IMR-90 (cell line): ENCODE data around the gene CERKL. TPM values are rescaled to one million over a fixed set of nuclear protein-coding genes. Genes with fewer than 3 reads are reported as not detected.

ENCODE experiments used
- ATAC-seq: fragments of 200-7000 bp; cut with Tn5 transposase; 2 replicates; pipeline ENCODE4 v1.9.1; 2020; ENCODE audit warnings: low read depth, mild to moderate bottlenecking, moderate library complexity
- BruUV-seq: library from RNA; stranded (reverse); fragments of 400-500 nt; replicated peaks from 2 replicates; lab custom pipeline; 2021; lab: Mats Ljungman, UMichigan
- CTCF ChIA-PET: fragments of 300-600 bp; formaldehyde crosslinking; extraction: SDS; loops from one replicate; lab custom pipeline; 2021; ENCODE audit warnings: antibody characterized with exemption; lab: Yijun Ruan, JAX
- POLR2A ChIA-PET: fragments of 300-600 bp; sonication (Branson Sonifier 250); formaldehyde crosslinking; loops from one replicate; lab custom pipeline; 2022; ENCODE audit warnings: antibody characterized with exemption; ENCODE audit not compliant: unreplicated experiment; lab: Charles Lee
- DNase-seq: peaks from one replicate; pipeline ENCODE4 v3.0.0; 2013
- H2AFZ ChIP-seq: replicated peaks from 2 replicates; pipeline ENCODE3; 2013; ENCODE audit warnings: low read length, mild to moderate bottlenecking; ENCODE audit not compliant: poor library complexity
- H2AK5ac ChIP-seq: 2 replicates; pipeline ENCODE4 v1.6.1; 2013; ENCODE audit warnings: low read depth, low read length, inconsistent platforms
- H2AK9ac ChIP-seq: replicated peaks from 2 replicates; pipeline ENCODE3; 2013; ENCODE audit warnings: mild to moderate bottlenecking, low read depth, low read length, moderate library complexity; ENCODE audit not compliant: poor library complexity
- H2BK120ac ChIP-seq: 2 replicates; pipeline ENCODE4 v1.6.1; 2013; ENCODE audit warnings: low read depth, low read length, inconsistent platforms
- H2BK15ac ChIP-seq: 3 replicates; pipeline ENCODE4 v1.6.1; 2013; ENCODE audit warnings: low read depth, low read length, inconsistent platforms
- H2BK20ac ChIP-seq: 2 replicates; pipeline ENCODE4 v1.6.1; 2013; ENCODE audit warnings: low read depth, mild to moderate bottlenecking, inconsistent platforms, low read length, moderate library complexity
- H2BK5ac ChIP-seq: 2 replicates; pipeline ENCODE4 v1.6.1; 2013; ENCODE audit warnings: mild to moderate bottlenecking, low read depth, low read length, inconsistent platforms; ENCODE audit not compliant: poor library complexity, severe bottlenecking
- H3K14ac ChIP-seq: replicated peaks from 2 replicates; pipeline ENCODE4 v1.6.1; 2013; ENCODE audit warnings: low read depth, low read length, inconsistent platforms
- H3K18ac ChIP-seq: 2 replicates; pipeline ENCODE4 v1.6.1; 2013; ENCODE audit warnings: low read depth, low read length, control low read depth
- H3K23ac ChIP-seq: 2 replicates; pipeline ENCODE4 v1.6.1; 2013; ENCODE audit warnings: low read depth, low read length, inconsistent platforms
- H3K27ac ChIP-seq: 2 replicates; pipeline ENCODE4 v1.5.1; 2013; ENCODE audit warnings: mild to moderate bottlenecking, control low read depth, low read length; ENCODE audit not compliant: insufficient read depth
- H3K27me3 ChIP-seq: 2 replicates; pipeline ENCODE4 v1.6.1; 2013; ENCODE audit warnings: low read length; ENCODE audit not compliant: control insufficient read depth, insufficient read depth
- H3K36me3 ChIP-seq: 2 replicates; pipeline ENCODE4 v1.6.1; 2013; ENCODE audit warnings: low read length, mixed read lengths; ENCODE audit not compliant: control insufficient read depth, insufficient read depth
- H3K4ac ChIP-seq: 2 replicates; pipeline ENCODE4 v1.6.1; 2013; ENCODE audit warnings: low read depth, low read length, inconsistent platforms
- H3K4me1 ChIP-seq: 2 replicates; pipeline ENCODE4 v1.6.1; 2013; ENCODE audit warnings: low read length, mixed read lengths; ENCODE audit not compliant: control insufficient read depth, insufficient read depth
- H3K4me2 ChIP-seq: 2 replicates; pipeline ENCODE4 v1.6.1; 2013; ENCODE audit warnings: low read depth, mild to moderate bottlenecking, control low read depth, low read length, moderate library complexity
- H3K4me3 ChIP-seq: 2 replicates; pipeline ENCODE4 v1.5.1; 2013; ENCODE audit warnings: low read depth, mild to moderate bottlenecking, control low read depth, low read length, moderate library complexity; ENCODE audit not compliant: insufficient read depth
- H3K56ac ChIP-seq: 2 replicates; pipeline ENCODE4 v1.6.1; 2013; ENCODE audit warnings: low read length, inconsistent platforms; ENCODE audit not compliant: insufficient read depth; ENCODE audit errors: extremely low read depth
- H3K79me1 ChIP-seq, 2 experiments: 2 replicates each; pipeline ENCODE4 v1.6.1; 2013; ENCODE audit warnings: low read length in 2 of 2, inconsistent platforms in 1 of 2, low read depth in 1 of 2
- H3K9ac ChIP-seq: 2 replicates; pipeline ENCODE4 v1.6.1; 2013; ENCODE audit warnings: low read depth, low read length, control low read depth
- H3K9me1 ChIP-seq: 2 replicates; pipeline ENCODE4 v1.6.1; 2013; ENCODE audit warnings: low read length, inconsistent platforms; ENCODE audit not compliant: insufficient read depth
- H3K9me3 ChIP-seq: 2 replicates; pipeline ENCODE4 v1.6.1; 2013; ENCODE audit warnings: low read length; ENCODE audit not compliant: control insufficient read depth, insufficient read depth
- H4K20me1 ChIP-seq: 2 replicates; pipeline ENCODE4 v1.6.1; 2013; ENCODE audit warnings: low read length, inconsistent platforms; ENCODE audit not compliant: insufficient read depth
- H4K5ac ChIP-seq: 2 replicates; pipeline ENCODE4 v1.6.1; 2013; ENCODE audit warnings: mild to moderate bottlenecking, low read depth, low read length, control low read depth
- H4K8ac ChIP-seq, 2 experiments: 2 replicates each; pipeline ENCODE4 v1.6.1; 2013; ENCODE audit warnings: low read depth in 2 of 2, low read length in 2 of 2, control low read depth in 1 of 2, inconsistent platforms in 1 of 2
- H4K91ac ChIP-seq: 2 replicates; pipeline ENCODE4 v1.6.1; 2013; ENCODE audit warnings: low read depth, low read length, inconsistent platforms; ENCODE audit not compliant: insufficient read depth
- BHLHE40 ChIP-seq: fragments of 150-350 bp; IDR thresholded peaks from 2 replicates; pipeline ENCODE4 v1.6.1; 2016; ENCODE audit warnings: mild to moderate bottlenecking, low read depth, low read length
- CEBPB ChIP-seq: IDR thresholded peaks from 2 replicates; pipeline ENCODE4 v1.6.1; 2012; ENCODE audit warnings: low read depth, low read length, improper control_type of control experiment
- CHD1 ChIP-seq: IDR thresholded peaks from 2 replicates; pipeline ENCODE4 v1.6.1; 2012; ENCODE audit warnings: low read depth, low read length, improper control_type of control experiment
- CTCF ChIP-seq: conservative IDR thresholded peaks from 2 replicates; pipeline ENCODE4 v1.5.1; 2012; ENCODE audit warnings: mild to moderate bottlenecking, low read depth, low read length, improper control_type of control experiment
- ELK1 ChIP-seq: fragments of 150-350 bp; IDR thresholded peaks from 2 replicates; pipeline ENCODE4 v1.6.1; 2016; ENCODE audit warnings: low read depth, mild to moderate bottlenecking, low read length, moderate library complexity, borderline replicate concordance
- FOS ChIP-seq: fragments of 150-350 bp; IDR thresholded peaks from 2 replicates; pipeline ENCODE4 v1.6.1; 2016; ENCODE audit warnings: low read depth, low read length
- MAFK ChIP-seq: IDR thresholded peaks from 2 replicates; pipeline ENCODE4 v1.6.1; 2012; ENCODE audit warnings: low read depth, low read length, improper control_type of control experiment
- MAZ ChIP-seq: IDR thresholded peaks from 2 replicates; pipeline ENCODE4 v1.6.1; 2012; ENCODE audit warnings: low read depth, mild to moderate bottlenecking, low read length, improper control_type of control experiment, moderate library complexity, borderline replicate concordance
- MXI1 ChIP-seq: IDR thresholded peaks from 2 replicates; pipeline ENCODE4 v1.6.1; 2012; ENCODE audit warnings: low read depth, mild to moderate bottlenecking, low read length, moderate library complexity, borderline replicate concordance
- NFE2L2 ChIP-seq: fragments of 150-350 bp; IDR thresholded peaks from 2 replicates; pipeline ENCODE4 v1.6.1; 2016; ENCODE audit warnings: low read depth, mild to moderate bottlenecking, low read length
- POLR2A ChIP-seq: IDR thresholded peaks from 2 replicates; pipeline ENCODE4 v1.6.1; 2012; ENCODE audit warnings: mild to moderate bottlenecking, low read depth, low read length
- RAD21 ChIP-seq: IDR thresholded peaks from 2 replicates; pipeline ENCODE4 v1.6.1; 2012; ENCODE audit warnings: low read length, improper control_type of control experiment
- RCOR1 ChIP-seq: IDR thresholded peaks from 2 replicates; pipeline ENCODE4 v1.6.1; 2012; ENCODE audit warnings: mild to moderate bottlenecking, low read length, improper control_type of control experiment; ENCODE audit not compliant: insufficient replicate concordance
- RFX5 ChIP-seq: IDR thresholded peaks from 2 replicates; pipeline ENCODE4 v1.8.0; 2012; ENCODE audit warnings: low read depth, mild to moderate bottlenecking, low read length, moderate library complexity
- SMC3 ChIP-seq: fragments of 150-350 bp; IDR thresholded peaks from 2 replicates; pipeline ENCODE4 v1.6.1; 2016; ENCODE audit warnings: low read depth, mild to moderate bottlenecking, antibody characterized with exemption, low read length, moderate library complexity
- USF2 ChIP-seq: fragments of 150-350 bp; IDR thresholded peaks from 2 replicates; pipeline ENCODE4 v1.6.1; 2017; ENCODE audit warnings: mild to moderate bottlenecking, antibody characterized with exemption, low read length, low read depth
- WGBS, 2 experiments: methylation state at CpG; one replicate each; pipeline versions ENCODE4 v1.1.5 to v1.1.7; 2013; ENCODE audit warnings: missing lambda C conversion rate in 2 of 2; ENCODE audit not compliant: insufficient read length in 1 of 2; ENCODE audit errors: extremely low coverage in 2 of 2; 5-methylcytosine and 5-hydroxymethylcytosine counted together
- dilution Hi-C: fragments of 300-500 bp; cut with HindIII; formaldehyde crosslinking; loops from one replicate; pipeline ENCODE4 v1.14.3; 2018; ENCODE audit warnings: low sequenced_read_pairs; ENCODE audit not compliant: unreplicated experiment
- in situ Hi-C: fragments of 300-500 bp; cut with MboI; formaldehyde crosslinking; loops from 3 replicates; pipeline ENCODE4 v1.14.3; 2019; ENCODE audit warnings: low sequenced_read_pairs, inconsistent platforms, mixed read lengths
- intact Hi-C: fragments of 100-400 bp; cut with micrococcal nuclease; formaldehyde crosslinking; loops from 2 replicates; pipeline ENCODE4 v1.10.0; 2022
- polyA plus RNA-seq, 3 experiments: library from polyadenylated mRNA; depleted of rRNA; stranded (reverse); fragments of >200 nt; gene quantifications; 2 replicates each; pipeline ENCODE4 v1.2.3, GENCODE V29; 2012; ENCODE audit warnings: low replicate concordance in 1 of 3
- total RNA-seq: library from RNA; depleted of rRNA; stranded (reverse); fragments of >200 nt; gene quantifications from 2 replicates; pipeline ENCODE4 v1.2.3, GENCODE V29; 2012

CERKL gene
- total and polyA plus RNA-seq, 2 of the 4 experiments (the other 2 are of a cell fraction): under 0.01 TPM; not detected in 1

DNA sequence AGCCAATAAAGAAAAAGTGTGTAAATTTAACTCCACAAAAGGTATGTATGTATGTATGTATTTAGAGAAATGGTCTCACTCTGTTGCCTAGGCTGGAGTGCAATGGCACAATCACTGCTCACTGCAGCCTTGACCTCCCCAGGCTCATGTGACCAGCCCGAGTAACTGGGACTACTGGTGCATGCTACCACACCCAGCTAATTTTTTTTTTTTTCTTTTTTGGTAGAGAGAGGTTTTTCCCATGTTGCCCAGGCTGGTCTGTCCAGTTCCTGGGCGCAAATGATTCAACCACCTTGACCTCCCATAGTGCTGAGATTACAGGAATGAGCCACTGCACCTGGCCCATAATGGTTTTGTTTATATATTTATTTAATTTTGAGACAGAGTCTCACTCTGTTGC is 67.1 kb downstream of the CERKL start:
- H2BK15ac ChIP-seq: no peak overlapping the region
- no CpG with 5 or more reads among the region's 2 CpGs for WGBS, 2 experiments
- no peak overlapping the region for H2AK9ac ChIP-seq
- H4K91ac ChIP-seq: no peak overlapping the region
- no peaks in the 10 kb centered on the region for H3K36me3 ChIP-seq
- POLR2A ChIA-PET: interaction anchor here (0.6 kb wide), 1 partner anchor 1318 kb away, joined by 4 read pairs; no protein-coding TSS in a partner anchor
- H3K4me2 ChIP-seq: no peak overlapping the region
- H2AFZ ChIP-seq: no peak overlapping the region
- H2BK5ac ChIP-seq: no peak overlapping the region
- no peaks in the 10 kb centered on the region for H3K9me1 ChIP-seq
- no peaks in the 10 kb centered on the region for H4K20me1 ChIP-seq
- H4K5ac ChIP-seq: no peak overlapping the region
- no peak for DNase-seq
- intact Hi-C loops (no loop called here), in situ Hi-C loops (loop anchor here (25.0 kb wide), 1 partner anchor 548 kb away; no protein-coding TSS in a partner anchor), dilution Hi-C loops (no loop called here)
- no peak overlapping the region for H3K4ac ChIP-seq
- H3K4me1 ChIP-seq: no peaks in the 10 kb centered on the region
- H3K23ac ChIP-seq: no peak overlapping the region
- no peaks in the 10 kb centered on the region for H3K79me1 ChIP-seq
- BruUV-seq: no TSS peak
- H3K14ac ChIP-seq: no peak overlapping the region
- no peak overlapping the region for H2BK120ac ChIP-seq
- H4K8ac ChIP-seq: no peak overlapping the region
- peaks cover 6% of the 10 kb centered on the region for H3K27me3 ChIP-seq
- no peak overlapping the region for H3K27ac ChIP-seq
- H2BK20ac ChIP-seq: no peak overlapping the region
- ATAC-seq: no peak
- TF ChIP-seq CEBPB: no peak
- TF ChIP-seq BHLHE40: no peak
- no peak for TF ChIP-seq RFX5
- TF ChIP-seq USF2: no peak
- TF ChIP-seq POLR2A: no peak
- no peak for TF ChIP-seq MAZ
- no peak for TF ChIP-seq MAFK
- TF ChIP-seq SMC3: no peak
- TF ChIP-seq RAD21: no peak
- no peak for TF ChIP-seq ELK1
- TF ChIP-seq CHD1: no peak
- no peak for TF ChIP-seq CTCF
- no peak for TF ChIP-seq FOS
- TF ChIP-seq MXI1: no peak
- no peak for TF ChIP-seq RCOR1
- no peak for TF ChIP-seq NFE2L2
- H3K9ac ChIP-seq: no peak overlapping the region
- H3K9me3 ChIP-seq: no peaks in the 10 kb centered on the region
- no peak overlapping the region for H3K56ac ChIP-seq
- no peak overlapping the region for H2AK5ac ChIP-seq
- no peak overlapping the region for H3K4me3 ChIP-seq
- CTCF ChIA-PET: no interaction called here
- no peak overlapping the region for H3K18ac ChIP-seq
